Measurements from ENCODE around the gene GNPTAB.

GRCh38 chr12:101878243-101878821 is 47.6 kb upstream of the GNPTAB start:
- no peak for TF ChIP-seq BHLHE40 (IDR thresholded peaks at IDR 0.05; ENCODE audit: low read depth, low read length)
- TF ChIP-seq FOSB (CRISPR knock-in tag; IDR thresholded peaks at IDR 0.05), result no peak
- no peak for TF ChIP-seq CTCF (IDR thresholded peaks at IDR 0.05)
- TF ChIP-seq POLR2A (IDR thresholded peaks at IDR 0.05; ENCODE audit: low read length), result no peak
- no peak for TF ChIP-seq MYC (IDR thresholded peaks at IDR 0.05; ENCODE audit: borderline replicate concordance, low read length)
- TF ChIP-seq EP300 (IDR thresholded peaks at IDR 0.05), result no peak

All from A549 (cell line).